ENCODE measurements around the gene CDK19. TPM values are rescaled to one million over a fixed set of nuclear protein-coding genes. Genes with fewer than 3 reads are reported as not detected.

Gene CDK19
- total and polyA plus RNA-seq, 2 of the 13 experiments (the other 11 are each of a cell fraction or from before 2014, with no cell fraction given): 13.4 to 27.0 TPM

GRCh38 chr6:110814102-110815014 lies 911 bp downstream of the CDK19 start (continued):
- peak; percentile 50; the same call in 1 of the 2 replicates for TF ChIP-seq ZNF333 (CRISPR knock-in tag; IDR thresholded peaks at IDR 0.05; ENCODE audit: borderline replicate concordance)
- peak; percentile 22; the same call in 1 of the 2 replicates for TF ChIP-seq ZNF674 (CRISPR knock-in tag; IDR thresholded peaks at IDR 0.05; ENCODE audit: low read depth)
- TF ChIP-seq SIN3B (IDR thresholded peaks at IDR 0.05; ENCODE audit: low read length): peak; percentile 77
- TF ChIP-seq SRSF1 (optimal IDR thresholded peaks at IDR 0.05; ENCODE audit: low read depth, low read length): no peak
- TF ChIP-seq ZNF776 (CRISPR knock-in tag; IDR thresholded peaks at IDR 0.05): peak; percentile 50; the same call in 1 of the 2 replicates

GRCh38 chr6:110813338-110814101 lies 1.7 kb downstream of the CDK19 start:
- FAIRE-seq (no peak), DNase-seq (ENCODE audit: low spot score) (no peak), ATAC-seq (no peak)
- Histone ChIP-seq H3K4me1 (ENCODE audit: insufficient read depth, low read length) (peaks cover 45% of the 10 kb centered on the region), H3K4me2 (ENCODE audit: low read depth, low read length) (peak overlapping the region; percentile 85), H3K36me3 (replicated peaks in 1 of 2; ENCODE audit: control insufficient read depth in 1 of 2, insufficient read depth in 2 of 2, low read length in 2 of 2) (no peaks in the 10 kb centered on the region; a peak in 1 of 5 replicates), H4K20me1 (ENCODE audit: insufficient read depth, low read length) (peaks cover 12% of the 10 kb centered on the region), H2AFZ (ENCODE audit: low read length) (no peak overlapping the region), H3K79me2 (ENCODE audit: insufficient read depth, low read length) (peaks cover 72% of the 10 kb centered on the region), H3K4me3 (replicated peaks in 1 of 3; ENCODE audit: insufficient read depth in 1 of 3, low read depth in 2 of 3, low read length in 3 of 3) (peak overlapping the region; percentile 92 to 94 (median 92)), H3K9me3 (ENCODE audit: low read length) (no peaks in the 10 kb centered on the region), H3K27me3 (ENCODE audit: control insufficient read depth in 1 of 2, insufficient read depth in 2 of 2, low read length in 2 of 2) (no peaks in the 10 kb centered on the region; a peak in 1 of 5 replicates), H3K27ac (ENCODE audit: extremely low read length, insufficient read depth, low read length) (peak overlapping the region; percentile 100), H3K9ac (ENCODE audit: insufficient read depth, low read depth, low read length) (peak overlapping the region; percentile 95)
- ChIA-PET POLR2A (interaction anchor here (0.5 to 4.7 kb wide), 6 partner anchors 14 to 162 kb away, joined by 3 to 163 read pairs (median 24); partner anchors contain the start of gene AMD1), CTCF (ENCODE audit: low intra/inter-chr PET ratio, low total read pairs) (no interaction called here)
- intact Hi-C loops (cut with micrococcal nuclease; ENCODE audit: unreplicated experiment) (loop anchor here (1.0 to 5.0 kb wide), 3 partner anchors 67 to 131 kb away; no protein-coding TSS in a partner anchor), in situ Hi-C loops (cut with HindIII; ENCODE audit: extremely low pct_ligation_motif_present, low pct_unique_long_range_greater_than_20kb) (loop anchor here (10.0 kb wide), 1 partner anchor 129 kb away; no protein-coding TSS in a partner anchor)
- no TSS peak for BruUV-seq (replicated peaks)
- 36% methylated on average over 8 of the region's 8 CpGs for WGBS (ENCODE audit: low lambda C conversion rate)
- TF ChIP-seq KAT8 (CRISPR knock-in tag; IDR thresholded peaks at IDR 0.05): 0 out of 2 replicates have a peak, but pooled peaks have one; percentile 13
- TF ChIP-seq RAD51 (IDR thresholded peaks at IDR 0.05; ENCODE audit: borderline replicate concordance): no peak
- TF ChIP-seq ETV5 (CRISPR knock-in tag; IDR thresholded peaks at IDR 0.05; ENCODE audit: borderline replicate concordance): 0 out of 2 replicates have a peak, but pooled peaks have one; percentile 14
- no peak for TF ChIP-seq ZNF326 (CRISPR knock-in tag; IDR thresholded peaks at IDR 0.05; ENCODE audit: borderline replicate concordance)
- TF ChIP-seq MTA1 (CRISPR knock-in tag; IDR thresholded peaks at IDR 0.05; ENCODE audit: borderline replicate concordance): no peak
- no peak for TF ChIP-seq SRY (CRISPR knock-in tag; IDR thresholded peaks at IDR 0.05)
- TF ChIP-seq FOXJ3 (CRISPR knock-in tag; IDR thresholded peaks at IDR 0.05; ENCODE audit: borderline replicate concordance): no peak
- TF ChIP-seq, protein P1, sequence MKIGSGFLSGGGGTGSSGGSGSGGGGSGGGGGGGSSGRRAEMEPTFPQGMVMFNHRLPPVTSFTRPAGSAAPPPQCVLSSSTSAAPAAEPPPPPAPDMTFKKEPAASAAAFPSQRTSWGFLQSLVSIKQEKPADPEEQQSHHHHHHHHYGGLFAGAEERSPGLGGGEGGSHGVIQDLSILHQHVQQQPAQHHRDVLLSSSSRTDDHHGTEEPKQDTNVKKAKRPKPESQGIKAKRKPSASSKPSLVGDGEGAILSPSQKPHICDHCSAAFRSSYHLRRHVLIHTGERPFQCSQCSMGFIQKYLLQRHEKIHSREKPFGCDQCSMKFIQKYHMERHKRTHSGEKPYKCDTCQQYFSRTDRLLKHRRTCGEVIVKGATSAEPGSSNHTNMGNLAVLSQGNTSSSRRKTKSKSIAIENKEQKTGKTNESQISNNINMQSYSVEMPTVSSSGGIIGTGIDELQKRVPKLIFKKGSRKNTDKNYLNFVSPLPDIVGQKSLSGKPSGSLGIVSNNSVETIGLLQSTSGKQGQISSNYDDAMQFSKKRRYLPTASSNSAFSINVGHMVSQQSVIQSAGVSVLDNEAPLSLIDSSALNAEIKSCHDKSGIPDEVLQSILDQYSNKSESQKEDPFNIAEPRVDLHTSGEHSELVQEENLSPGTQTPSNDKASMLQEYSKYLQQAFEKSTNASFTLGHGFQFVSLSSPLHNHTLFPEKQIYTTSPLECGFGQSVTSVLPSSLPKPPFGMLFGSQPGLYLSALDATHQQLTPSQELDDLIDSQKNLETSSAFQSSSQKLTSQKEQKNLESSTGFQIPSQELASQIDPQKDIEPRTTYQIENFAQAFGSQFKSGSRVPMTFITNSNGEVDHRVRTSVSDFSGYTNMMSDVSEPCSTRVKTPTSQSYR (CRISPR knock-in tag; IDR thresholded peaks at IDR 0.05; ENCODE audit: borderline replicate concordance): 0 out of 2 replicates have a peak, but pooled peaks have one; percentile 41
- TF ChIP-seq THAP7 (CRISPR knock-in tag; IDR thresholded peaks at IDR 0.05): no peak
- no peak for TF ChIP-seq CHCHD3 (CRISPR knock-in tag; IDR thresholded peaks at IDR 0.05)
- no peak for TF ChIP-seq NFE2L2 (IDR thresholded peaks at IDR 0.05; ENCODE audit: low read length)
- 0 out of 2 replicates have a peak, but pooled peaks have one; percentile 5 for TF ChIP-seq ZNF143 (CRISPR knock-in tag; IDR thresholded peaks at IDR 0.05)

Measured in HepG2 (cell line).